ENCODE results near the gene TMEM145. TPM values are rescaled to one million over a fixed set of nuclear protein-coding genes. Genes with fewer than 3 reads are reported as not detected.

Gene TMEM145
- polyA plus RNA-seq, 3 donors, result not detected

GRCh38 chr19:42361545-42361910, 48.4 kb downstream of the TMEM145 start:
- Histone ChIP-seq H3K36me3 (replicated peaks in 1 of 2; ENCODE audit: control insufficient read depth in 1 of 2, insufficient read depth in 2 of 2, low read length in 2 of 2) (peaks cover 2 to 8% of the 10 kb centered on the region in 2 donors), H3K4me2 (replicated peaks; ENCODE audit: extremely low read depth, low read length, poor library complexity, severe bottlenecking) (no peak overlapping the region), H4K20me1 (ENCODE audit: insufficient read depth, low read length) (no peaks in the 10 kb centered on the region), H3K9ac (ENCODE audit: insufficient read depth, low read length, poor library complexity, severe bottlenecking) (no peak overlapping the region), H2AFZ (ENCODE audit: insufficient read depth, low read depth, low read length, poor library complexity, severe bottlenecking) (no peak overlapping the region), H3K4me3 (replicated peaks in 1 of 3; ENCODE audit: low read depth in 2 of 3, low read length in 3 of 3) (no peak overlapping the region), H3K27ac (ENCODE audit: low read depth in 1 of 2, low read length in 2 of 2) (no peak overlapping the region), H3K9me3 (replicated peaks in 1 of 2; ENCODE audit: control insufficient read depth in 1 of 2, insufficient read depth in 1 of 2, low read length in 2 of 2) (peaks cover 8 to 9% of the 10 kb centered on the region in 2 donors), H3K4me1 (ENCODE audit: control insufficient read depth in 1 of 2, insufficient read depth in 2 of 2, low read length in 2 of 2) (peaks cover 14 to 18% of the 10 kb centered on the region in 2 donors), H3K27me3 (ENCODE audit: control insufficient read depth in 2 of 2, insufficient read depth in 2 of 2, low read length in 2 of 2) (no peaks in the 10 kb centered on the region), H3K79me2 (ENCODE audit: insufficient read depth, low read length) (no peaks in the 10 kb centered on the region)
- no peak for DNase-seq
- 94% methylated on average over 7 of the region's 7 CpGs for WGBS (ENCODE audit: insufficient coverage)
- H3K4me1 Mint-ChIP-seq, result peaks cover 14% of the 10 kb centered on the region
- peaks cover 15 to 18% of the 10 kb centered on the region in 2 donors for H3K36me3 Mint-ChIP-seq
- H3K27me3 Mint-ChIP-seq (ENCODE audit: low read depth in 3 of 3), result peaks cover 0 to 1% (median 0%) of the 10 kb centered on the region in 3 donors
- H3K4me3 Mint-ChIP-seq, result no peak overlapping the region
- H3K27ac Mint-ChIP-seq, result peak overlapping the region in 1 of 7 donors; percentile 80
- H3K9me3 Mint-ChIP-seq, result peaks cover 8 to 11% (median 10%) of the 10 kb centered on the region in 7 donors
- intact Hi-C loops (cut with micrococcal nuclease), result no loop called here
- no peak for TF ChIP-seq CTCF (IDR thresholded peaks at IDR 0.05)

GRCh38 chr19:42362342-42362741, 49.2 kb downstream of the TMEM145 start:
- H4K20me1 ChIP-seq (ENCODE audit: insufficient read depth, low read length), result no peaks in the 10 kb centered on the region
- H3K4me3 Mint-ChIP-seq, result no peak overlapping the region
- intact Hi-C loops (cut with micrococcal nuclease), result no loop called here
- no peak overlapping the region for H3K4me3 ChIP-seq (replicated peaks in 1 of 3; ENCODE audit: low read depth in 2 of 3, low read length in 3 of 3)
- peaks cover 14 to 18% of the 10 kb centered on the region in 2 donors for H3K4me1 ChIP-seq (ENCODE audit: control insufficient read depth in 1 of 2, insufficient read depth in 2 of 2, low read length in 2 of 2)
- no peak overlapping the region for H3K27ac Mint-ChIP-seq
- H3K36me3 ChIP-seq (replicated peaks in 1 of 2; ENCODE audit: control insufficient read depth in 1 of 2, insufficient read depth in 2 of 2, low read length in 2 of 2), result peaks cover 0 to under 1% of the 10 kb centered on the region in 2 donors
- H3K36me3 Mint-ChIP-seq, result peaks cover 15 to 18% of the 10 kb centered on the region in 2 donors
- TF ChIP-seq CTCF (IDR thresholded peaks at IDR 0.05), result no peak
- H3K79me2 ChIP-seq (ENCODE audit: insufficient read depth, low read length), result no peaks in the 10 kb centered on the region
- peaks cover 8 to 12% (median 10%) of the 10 kb centered on the region in 7 donors for H3K9me3 Mint-ChIP-seq
- H3K9me3 ChIP-seq (replicated peaks in 1 of 2; ENCODE audit: control insufficient read depth in 1 of 2, insufficient read depth in 1 of 2, low read length in 2 of 2), result peaks cover 8 to 9% of the 10 kb centered on the region in 2 donors
- 97% methylated on average over 14 of the region's 14 CpGs for WGBS (ENCODE audit: insufficient coverage)
- no peaks in the 10 kb centered on the region for H3K27me3 ChIP-seq (ENCODE audit: control insufficient read depth in 2 of 2, insufficient read depth in 2 of 2, low read length in 2 of 2)
- no peak overlapping the region for H3K27ac ChIP-seq (ENCODE audit: low read depth in 1 of 2, low read length in 2 of 2)
- no peak for DNase-seq
- H2AFZ ChIP-seq (ENCODE audit: insufficient read depth, low read depth, low read length, poor library complexity, severe bottlenecking), result no peak overlapping the region
- no peak overlapping the region for H3K4me2 ChIP-seq (replicated peaks; ENCODE audit: extremely low read depth, low read length, poor library complexity, severe bottlenecking)
- peaks cover 0 to 1% (median 0%) of the 10 kb centered on the region in 3 donors for H3K27me3 Mint-ChIP-seq (ENCODE audit: low read depth in 3 of 3)
- H3K9ac ChIP-seq (ENCODE audit: insufficient read depth, low read length, poor library complexity, severe bottlenecking), result no peak overlapping the region
- peaks cover 14% of the 10 kb centered on the region for H3K4me1 Mint-ChIP-seq
